Measurements from ENCODE around the gene HPSE2.

The HPSE2 gene

GRCh38 chr10:98533241-98533640 is 702.4 kb downstream of the HPSE2 start:
- in situ Hi-C loops (cut with HindIII; ENCODE audit: low pct_ligation_motif_present, low sequenced_read_pairs): no loop called here
- no peak overlapping the region for H3K4me3 ChIP-seq (ENCODE audit: low read depth, low read length)
- no peaks in the 10 kb centered on the region for H3K36me3 ChIP-seq (replicated peaks)
- H3K27me3 ChIP-seq (replicated peaks): no peaks in the 10 kb centered on the region
- no peak for TF ChIP-seq CTCF (IDR thresholded peaks at IDR 0.05; ENCODE audit: low read depth, low read length, missing control alignments)
- H3K27ac ChIP-seq: no peak overlapping the region
- no peak for DNase-seq

- Histone ChIP-seq H3K27ac (no peak overlapping the region), H3K36me3 (replicated peaks) (no peaks in the 10 kb centered on the region), H3K27me3 (replicated peaks) (no peaks in the 10 kb centered on the region), H3K4me3 (ENCODE audit: low read depth, low read length) (no peak overlapping the region)
- no peak for TF ChIP-seq CTCF (IDR thresholded peaks at IDR 0.05; ENCODE audit: low read depth, low read length, missing control alignments)
- in situ Hi-C loops (cut with HindIII; ENCODE audit: low pct_ligation_motif_present, low sequenced_read_pairs): no loop called here
- no peak for DNase-seq
Observed at GRCh38 chr10:98528805-98529183, 706.9 kb downstream of the HPSE2 start.

- Histone ChIP-seq H3K36me3 (replicated peaks) (no peaks in the 10 kb centered on the region), H3K27me3 (replicated peaks) (no peaks in the 10 kb centered on the region), H3K27ac (no peak overlapping the region), H3K4me3 (ENCODE audit: low read depth, low read length) (no peak overlapping the region)
- in situ Hi-C loops (cut with HindIII; ENCODE audit: low pct_ligation_motif_present, low sequenced_read_pairs): no loop called here
- DNase-seq: no peak
- no peak for TF ChIP-seq CTCF (IDR thresholded peaks at IDR 0.05; ENCODE audit: low read depth, low read length, missing control alignments)
Observed at GRCh38 chr10:98528166-98528804, 707.4 kb downstream of the HPSE2 start.

GRCh38 chr10:98525969-98526368 is 709.7 kb downstream of the HPSE2 start:
- Histone ChIP-seq H3K36me3 (replicated peaks) (no peaks in the 10 kb centered on the region), H3K27me3 (replicated peaks) (no peaks in the 10 kb centered on the region), H3K27ac (no peak overlapping the region), H3K4me3 (ENCODE audit: low read depth, low read length) (no peak overlapping the region)
- no peak for TF ChIP-seq CTCF (IDR thresholded peaks at IDR 0.05; ENCODE audit: low read depth, low read length, missing control alignments)
- DNase-seq: no peak
- in situ Hi-C loops (cut with HindIII; ENCODE audit: low pct_ligation_motif_present, low sequenced_read_pairs): no loop called here

GRCh38 chr10:98524124-98524523 is 711.5 kb downstream of the HPSE2 start:
- in situ Hi-C loops (cut with HindIII; ENCODE audit: low pct_ligation_motif_present, low sequenced_read_pairs): no loop called here
- DNase-seq: no peak
- Histone ChIP-seq H3K4me3 (ENCODE audit: low read depth, low read length) (no peak overlapping the region), H3K36me3 (replicated peaks) (no peaks in the 10 kb centered on the region), H3K27ac (no peak overlapping the region), H3K27me3 (replicated peaks) (no peaks in the 10 kb centered on the region)
- no peak for TF ChIP-seq CTCF (IDR thresholded peaks at IDR 0.05; ENCODE audit: low read depth, low read length, missing control alignments)

GRCh38 chr10:98519841-98520240 is 715.8 kb downstream of the HPSE2 start:
- no peak for TF ChIP-seq CTCF (IDR thresholded peaks at IDR 0.05; ENCODE audit: low read depth, low read length, missing control alignments)
- no peak overlapping the region for H3K27ac ChIP-seq

More at GRCh38 chr10:98519841-98520240, 715.8 kb downstream of the HPSE2 start:
- in situ Hi-C loops (cut with HindIII; ENCODE audit: low pct_ligation_motif_present, low sequenced_read_pairs): no loop called here
- no peak for DNase-seq
- H3K4me3 ChIP-seq (ENCODE audit: low read depth, low read length): no peak overlapping the region
- no peaks in the 10 kb centered on the region for H3K36me3 ChIP-seq (replicated peaks)
- H3K27me3 ChIP-seq (replicated peaks): no peaks in the 10 kb centered on the region
